ENCODE results near the gene CEMIP2.
"Not testable (repeated sequence)": the region's sequence is repeated elsewhere in the genome, so short reads cannot be mapped to it uniquely, and the experiment has no call there.

Gene CEMIP2

GRCh38 chr9:71675105-71675856, 93.0 kb downstream of the CEMIP2 start:
- no peak for DNase-seq

- no peak for DNase-seq
Measured at GRCh38 chr9:71672573-71672972, 95.7 kb downstream of the CEMIP2 start.

- DNase-seq: no peak
Measured at GRCh38 chr9:71671289-71671688, 97.0 kb downstream of the CEMIP2 start.

GRCh38 chr9:71670121-71670520, 98.2 kb downstream of the CEMIP2 start:
- no peak for DNase-seq

- no peak for DNase-seq
Measured at GRCh38 chr9:71669284-71669995, 98.9 kb downstream of the CEMIP2 start.

GRCh38 chr9:71668717-71669116, 99.6 kb downstream of the CEMIP2 start:
- DNase-seq: no peak

GRCh38 chr9:71665247-71665646, 103.1 kb downstream of the CEMIP2 start:
- no peak for DNase-seq

GRCh38 chr9:71664566-71664965, 103.7 kb downstream of the CEMIP2 start:
- DNase-seq: no peak

GRCh38 chr9:71663931-71664459, 104.3 kb downstream of the CEMIP2 start:
- DNase-seq: no peak

GRCh38 chr9:71663216-71663615, 105.1 kb downstream of the CEMIP2 start:
- DNase-seq: no peak

- DNase-seq: no peak
Measured at GRCh38 chr9:71662082-71662481, 106.2 kb downstream of the CEMIP2 start.

GRCh38 chr9:71657276-71657675, 111.0 kb downstream of the CEMIP2 start:
- not testable (repeated sequence) for DNase-seq

GRCh38 chr9:71656496-71656895, 111.8 kb downstream of the CEMIP2 start:
- no peak for DNase-seq

GRCh38 chr9:71655778-71656177, 112.5 kb downstream of the CEMIP2 start:
- DNase-seq: no peak

- no peak for DNase-seq
Measured at GRCh38 chr9:71655141-71655540, 113.2 kb downstream of the CEMIP2 start.

- no peak for DNase-seq
Measured at GRCh38 chr9:71652480-71652879, 115.8 kb downstream of the CEMIP2 start.

- DNase-seq: no peak
Measured at GRCh38 chr9:71648453-71648852, 119.9 kb downstream of the CEMIP2 start.

- no peak for DNase-seq
Measured at GRCh38 chr9:71647094-71647591, 121.2 kb downstream of the CEMIP2 start.

- no peak for DNase-seq
Measured at GRCh38 chr9:71646131-71646530, 122.2 kb downstream of the CEMIP2 start.

- no peak for DNase-seq
Measured at GRCh38 chr9:71644819-71645362, 123.4 kb downstream of the CEMIP2 start.

GRCh38 chr9:71643330-71643729, 125.0 kb downstream of the CEMIP2 start:
- no peak for DNase-seq

GRCh38 chr9:71642056-71642455, 126.3 kb downstream of the CEMIP2 start:
- no peak for DNase-seq

- no peak for DNase-seq
Measured at GRCh38 chr9:71638627-71639026, 129.7 kb downstream of the CEMIP2 start.

GRCh38 chr9:71637926-71638325, 130.4 kb downstream of the CEMIP2 start:
- no peak for DNase-seq

Data from stimulated activated CD4-positive, alpha-beta T cell treated with anti-CD3 and anti-CD28 coated beads, Interleukin-2, amount 100 ng/mL, for 24 hours (primary cell).